Neutrophil (primary cell): ENCODE measurements around the gene GNG13.
"Not testable (repeated sequence)": the region's sequence is repeated elsewhere in the genome, so short reads cannot be mapped to it uniquely, and the experiment has no call there.

ENCODE experiments used
- H3K27ac ChIP-seq: fragments of 200-600 bp; sonication (generic); 2 replicates; pipeline ENCODE4 v1.5.1; 2016; ENCODE audit warnings: mild to moderate bottlenecking, moderate library complexity
- H3K27me3 ChIP-seq: fragments of 200-600 bp; sonication (generic); 2 replicates; pipeline ENCODE4 v1.6.0; 2016; ENCODE audit warnings: mild to moderate bottlenecking
- H3K36me3 ChIP-seq: fragments of 200-600 bp; sonication (generic); 2 replicates; pipeline ENCODE4 v1.5.1; 2017
- H3K4me1 ChIP-seq, 2 experiments: fragments of 200-600 bp in 1 of 2; sonication (generic) in 1 of 2; 1 replicate in 1 of 2; 2 replicates in 1 of 2; pipeline versions ENCODE4 v1.5.1 to v1.6.1; 2013 to 2016; ENCODE audit warnings: low read depth in 1 of 2, low read length in 1 of 2, mild to moderate bottlenecking in 1 of 2, moderate library complexity in 1 of 2; ENCODE audit not compliant: control insufficient read depth in 1 of 2, insufficient read depth in 1 of 2
- H3K4me3 ChIP-seq, 2 experiments: fragments of 200-600 bp in 1 of 2; sonication (generic) in 1 of 2; 1 replicate in 1 of 2; 2 replicates in 1 of 2; pipeline ENCODE4 v1.5.1; 2013 to 2016; ENCODE audit warnings: low read depth in 1 of 2, low read length in 1 of 2, mild to moderate bottlenecking in 1 of 2, moderate library complexity in 1 of 2
- H3K9me3 ChIP-seq: fragments of 200-600 bp; sonication (generic); 2 replicates; pipeline ENCODE4 v1.5.1; 2016
- CTCF ChIP-seq: fragments of 200-600 bp; sonication (generic); IDR thresholded peaks from 2 replicates; pipeline ENCODE4 v1.5.1; 2016; ENCODE audit warnings: antibody characterized with exemption

The GNG13 gene

GRCh38 chr16:778909-779527 is 21.5 kb downstream of the GNG13 start:
- H3K4me3 ChIP-seq = no peak overlapping the region
- H3K27ac ChIP-seq = no peak overlapping the region
- no peaks in the 10 kb centered on the region for H3K9me3 ChIP-seq
- H3K4me1 ChIP-seq = no peaks in the 10 kb centered on the region
- peaks cover 60% of the 10 kb centered on the region for H3K27me3 ChIP-seq
- no peak for TF ChIP-seq CTCF
- no peaks in the 10 kb centered on the region for H3K36me3 ChIP-seq

- no peak overlapping the region for H3K27ac ChIP-seq
- H3K9me3 ChIP-seq = no peaks in the 10 kb centered on the region
- no peaks in the 10 kb centered on the region for H3K36me3 ChIP-seq
- no peaks in the 10 kb centered on the region for H3K4me1 ChIP-seq
- H3K27me3 ChIP-seq = peaks cover 57% of the 10 kb centered on the region
- no peak for TF ChIP-seq CTCF
- H3K4me3 ChIP-seq = no peak overlapping the region
Measured at GRCh38 chr16:778447-778846, 22.1 kb downstream of the GNG13 start.

- H3K4me3 ChIP-seq = no peak overlapping the region
- no peak for TF ChIP-seq CTCF
- no peaks in the 10 kb centered on the region for H3K36me3 ChIP-seq
- no peaks in the 10 kb centered on the region for H3K4me1 ChIP-seq
- no peaks in the 10 kb centered on the region for H3K9me3 ChIP-seq
- H3K27ac ChIP-seq = no peak overlapping the region
- peaks cover 50% of the 10 kb centered on the region for H3K27me3 ChIP-seq
Measured at GRCh38 chr16:777826-778225, 22.7 kb downstream of the GNG13 start.

- Histone ChIP-seq H3K4me3 (no peak overlapping the region), H3K27ac (no peak overlapping the region), H3K27me3 (peaks cover 45% of the 10 kb centered on the region), H3K4me1 (no peaks in the 10 kb centered on the region), H3K36me3 (no peaks in the 10 kb centered on the region), H3K9me3 (no peaks in the 10 kb centered on the region)
- TF ChIP-seq CTCF = no peak
Measured at GRCh38 chr16:776824-777223, 23.7 kb downstream of the GNG13 start.

GRCh38 chr16:776298-776697 is 24.2 kb downstream of the GNG13 start:
- not testable (repeated sequence) for H3K4me1 ChIP-seq, H3K9me3 ChIP-seq, H3K36me3 ChIP-seq, H3K4me3 ChIP-seq, H3K27ac ChIP-seq
- H3K27me3 ChIP-seq = peaks cover 39% of the 10 kb centered on the region

- no peaks in the 10 kb centered on the region for H3K9me3 ChIP-seq
- H3K27me3 ChIP-seq = peaks cover 35% of the 10 kb centered on the region
- H3K4me3 ChIP-seq = no peak overlapping the region
- no peaks in the 10 kb centered on the region for H3K36me3 ChIP-seq
- no peaks in the 10 kb centered on the region for H3K4me1 ChIP-seq
- H3K27ac ChIP-seq = no peak overlapping the region
- TF ChIP-seq CTCF = no peak
Measured at GRCh38 chr16:775236-775796, 25.2 kb downstream of the GNG13 start.
